Suppressor macrophage treated with lipopolysaccharide for 4 hours (primary cell): ENCODE results near the gene ARHGAP9.
A peak's percentile ranks its signal among the peaks of the same experiment; 100 is the strongest.
"Not testable (repeated sequence)": the region's sequence is repeated elsewhere in the genome, so short reads cannot be mapped to it uniquely, and the experiment has no call there.

Experiments used
- DNase-seq: peaks from one replicate; pipeline ENCODE4 v3.0.0-alpha.2; 2020

ARHGAP9 gene

DNA sequence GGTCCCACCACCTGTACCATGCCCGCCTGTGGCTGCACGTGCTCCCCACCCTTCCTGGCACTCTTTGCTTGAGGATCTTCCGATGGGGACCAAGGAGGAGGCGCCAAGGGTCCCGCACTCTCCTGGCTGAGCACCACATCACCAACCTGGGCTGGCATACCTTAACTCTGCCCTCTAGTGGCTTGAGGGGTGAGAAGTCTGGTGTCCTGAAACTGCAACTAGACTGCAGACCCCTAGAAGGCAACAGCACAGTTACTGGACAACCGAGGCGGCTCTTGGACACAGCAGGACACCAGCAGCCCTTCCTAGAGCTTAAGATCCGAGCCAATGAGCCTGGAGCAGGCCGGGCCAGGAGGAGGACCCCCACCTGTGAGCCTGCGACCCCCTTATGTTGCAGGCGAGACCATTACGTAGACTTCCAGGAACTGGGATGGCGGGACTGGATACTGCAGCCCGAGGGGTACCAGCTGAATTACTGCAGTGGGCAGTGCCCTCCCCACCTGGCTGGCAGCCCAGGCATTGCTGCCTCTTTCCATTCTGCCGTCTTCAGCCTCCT is 23.4 kb downstream of the ARHGAP9 start:
- DNase-seq, result peak; percentile 37

GRCh38 chr12:57455374-57456144 is 24.1 kb downstream of the ARHGAP9 start:
- no peak for DNase-seq

GRCh38 chr12:57454566-57455373 is 24.9 kb downstream of the ARHGAP9 start, which contains the start of gene INHBE:
Gene INHBE, plus strand, starts transcription at chr12:57455307. Its CDS starts 230 bp downstream, at chr12:57455537.
- DNase-seq, result peak; percentile 41

GRCh38 chr12:57454213-57454565 is 25.5 kb downstream of the ARHGAP9 start:
- DNase-seq, result no peak

- peak; percentile 79 for DNase-seq
These were observed 26.6 kb downstream of the ARHGAP9 start for GRCh38 chr12:57452937-57453509.

- DNase-seq, result no peak
These were observed 27.3 kb downstream of the ARHGAP9 start for GRCh38 chr12:57452181-57452936.

DNA sequence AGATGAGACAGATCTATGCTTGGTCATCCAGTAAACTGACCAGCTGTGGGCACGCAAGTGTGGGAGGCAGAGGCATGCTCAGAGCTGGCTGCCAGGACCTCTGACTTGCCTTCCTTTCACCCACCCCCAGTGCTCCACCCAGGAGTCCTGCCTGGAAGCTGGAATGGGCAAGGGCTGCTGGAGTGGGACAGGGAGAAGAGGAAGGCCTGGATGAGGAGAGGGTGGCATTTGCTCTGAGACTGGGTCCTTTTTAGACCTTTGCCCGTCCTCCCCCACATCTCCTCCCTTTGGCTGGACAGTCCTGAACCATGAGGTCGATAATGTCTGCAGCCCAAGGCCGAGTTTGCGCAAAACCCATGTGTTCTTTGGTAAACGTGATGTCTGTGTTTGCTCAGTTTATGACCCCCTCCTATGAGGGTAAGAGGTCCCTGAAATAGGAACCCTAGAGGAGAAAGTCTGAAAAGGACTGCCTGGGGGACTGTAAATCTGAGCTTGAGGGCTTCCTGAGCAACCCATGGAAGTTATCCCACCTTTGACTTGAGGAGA is 28.4 kb downstream of the ARHGAP9 start:
- no peak for DNase-seq

DNA sequence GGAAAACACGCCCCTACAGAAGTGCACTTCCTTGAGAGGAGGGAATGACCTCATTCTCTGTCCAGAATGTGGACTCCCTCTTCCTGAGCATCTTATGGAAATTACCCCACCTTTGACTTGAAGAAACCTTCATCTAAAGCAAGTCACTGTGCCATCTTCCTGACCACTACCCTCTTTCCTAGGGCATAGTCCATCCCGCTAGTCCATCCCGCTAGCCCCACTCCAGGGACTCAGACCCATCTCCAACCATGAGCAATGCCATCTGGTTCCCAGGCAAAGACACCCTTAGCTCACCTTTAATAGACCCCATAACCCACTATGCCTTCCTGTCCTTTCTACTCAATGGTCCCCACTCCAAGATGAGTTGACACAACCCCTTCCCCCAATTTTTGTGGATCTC is 29.6 kb downstream of the ARHGAP9 start:
- no peak for DNase-seq

DNA sequence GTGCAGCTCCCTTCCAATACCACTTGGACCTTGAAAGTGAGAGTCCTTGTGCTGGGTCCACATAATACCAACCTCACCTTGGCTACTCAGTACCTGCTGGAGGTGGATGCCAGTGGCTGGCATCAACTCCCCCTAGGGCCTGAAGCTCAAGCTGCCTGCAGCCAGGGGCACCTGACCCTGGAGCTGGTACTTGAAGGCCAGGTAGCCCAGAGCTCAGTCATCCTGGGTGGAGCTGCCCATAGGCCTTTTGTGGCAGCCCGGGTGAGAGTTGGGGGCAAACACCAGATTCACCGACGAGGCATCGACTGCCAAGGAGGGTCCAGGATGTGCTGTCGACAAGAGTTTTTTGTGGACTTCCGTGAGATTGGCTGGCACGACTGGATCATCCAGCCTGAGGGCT is 30.3 kb downstream of the ARHGAP9 start:
- no peak for DNase-seq

DNA sequence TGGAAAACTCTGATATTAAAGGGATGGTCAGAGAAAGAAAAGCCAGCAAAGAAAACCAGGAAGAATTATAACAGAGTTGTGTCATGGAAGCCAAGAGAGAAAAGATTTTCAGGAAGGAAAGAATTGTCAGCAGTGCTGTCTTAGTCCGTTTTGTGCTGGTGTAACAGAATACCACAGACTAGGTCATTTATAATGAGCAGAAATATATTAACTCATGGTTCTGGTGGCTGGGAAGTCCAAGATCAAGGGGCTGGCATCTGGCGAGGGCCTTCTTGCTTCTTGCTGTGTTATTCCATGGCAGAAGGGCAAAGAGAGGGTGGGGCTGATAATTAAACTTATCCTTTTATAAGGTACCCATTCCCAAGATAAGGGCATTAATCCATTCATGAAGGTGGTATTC is 31.0 kb downstream of the ARHGAP9 start:
- no peak for DNase-seq

GRCh38 chr12:57446292-57446960 is 33.2 kb downstream of the ARHGAP9 start:
- no peak for DNase-seq

GRCh38 chr12:57444744-57445143 is 34.9 kb downstream of the ARHGAP9 start:
- DNase-seq, result no peak

GRCh38 chr12:57444337-57444736 is 35.3 kb downstream of the ARHGAP9 start:
- DNase-seq, result not testable (repeated sequence)

DNA sequence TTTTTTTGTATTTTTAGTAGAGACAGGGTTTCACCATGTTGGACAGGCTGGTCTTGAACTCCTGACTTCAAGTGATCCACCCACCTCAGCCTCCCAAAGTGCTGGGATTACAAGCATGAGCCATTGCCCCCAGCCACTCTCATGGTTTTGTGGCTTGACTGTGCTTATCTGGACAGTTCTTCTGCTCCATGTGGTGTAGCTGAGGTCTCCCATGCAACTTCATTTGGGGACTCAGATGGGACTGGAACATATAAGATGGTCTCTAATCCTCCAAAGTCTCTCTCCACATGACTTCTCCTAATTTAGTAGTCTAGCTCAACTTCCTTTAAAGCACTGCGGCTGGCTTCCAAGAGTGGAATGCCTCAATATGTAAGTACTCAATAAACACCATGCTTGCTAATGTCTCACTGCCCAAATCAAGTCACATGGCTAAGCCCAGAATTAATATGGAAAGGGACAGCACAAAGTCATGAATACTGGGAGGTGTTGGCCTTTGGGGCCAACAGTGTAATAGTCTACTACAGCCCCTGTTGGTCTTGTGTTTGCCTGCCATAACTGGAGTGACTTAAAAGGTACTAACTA is 37.7 kb downstream of the ARHGAP9 start:
- DNase-seq, result no peak

- DNase-seq, result not testable (repeated sequence)
These were observed 38.3 kb downstream of the ARHGAP9 start for GRCh38 chr12:57441393-57441792.

DNA sequence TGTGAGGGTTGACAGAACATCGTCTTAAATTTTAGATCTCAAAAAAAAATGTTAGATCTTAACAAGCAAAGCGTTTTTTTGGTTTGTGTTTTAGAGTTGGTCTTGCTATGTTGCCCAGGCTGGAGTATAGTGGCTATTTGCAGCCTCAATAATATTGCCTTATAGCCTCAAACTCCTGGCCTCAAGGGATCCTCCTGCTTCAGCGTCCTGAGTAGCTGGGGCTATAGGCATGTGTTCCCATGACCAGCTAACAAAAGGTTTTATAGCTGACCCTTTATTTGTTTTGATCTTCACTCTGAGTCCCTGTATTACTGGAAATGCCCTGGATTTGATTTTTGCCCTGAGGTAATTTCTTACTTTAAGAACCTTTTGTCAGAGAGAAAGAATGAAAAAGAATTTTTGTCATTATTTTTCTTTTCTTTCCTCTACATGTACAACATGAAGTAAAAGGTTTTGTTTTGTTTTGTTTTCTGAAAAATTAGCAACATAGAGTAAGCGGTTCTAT is 39.9 kb downstream of the ARHGAP9 start:
- no peak for DNase-seq

- no peak for DNase-seq
These were observed 41.3 kb downstream of the ARHGAP9 start for GRCh38 chr12:57438400-57438799.

DNA sequence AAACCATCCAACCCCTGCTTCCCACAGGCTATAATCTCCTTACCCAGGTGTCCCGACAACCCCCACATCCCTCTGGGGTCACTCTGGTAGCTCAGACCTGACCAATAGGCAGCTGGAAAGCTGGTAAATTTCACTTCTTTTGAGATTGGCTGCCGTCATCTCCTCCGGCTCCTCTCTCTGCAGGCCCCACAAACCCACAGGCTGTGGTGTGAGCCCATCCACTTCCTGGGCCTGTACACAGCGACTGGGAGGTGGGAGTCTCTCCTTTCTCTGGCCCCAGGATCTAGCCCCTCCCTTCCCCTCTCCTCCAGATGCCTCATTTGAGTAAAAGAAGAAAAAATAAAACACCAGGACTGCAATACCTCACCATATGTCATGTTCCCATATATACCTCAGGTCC is 44.4 kb downstream of the ARHGAP9 start:
- DNase-seq, result no peak

DNA sequence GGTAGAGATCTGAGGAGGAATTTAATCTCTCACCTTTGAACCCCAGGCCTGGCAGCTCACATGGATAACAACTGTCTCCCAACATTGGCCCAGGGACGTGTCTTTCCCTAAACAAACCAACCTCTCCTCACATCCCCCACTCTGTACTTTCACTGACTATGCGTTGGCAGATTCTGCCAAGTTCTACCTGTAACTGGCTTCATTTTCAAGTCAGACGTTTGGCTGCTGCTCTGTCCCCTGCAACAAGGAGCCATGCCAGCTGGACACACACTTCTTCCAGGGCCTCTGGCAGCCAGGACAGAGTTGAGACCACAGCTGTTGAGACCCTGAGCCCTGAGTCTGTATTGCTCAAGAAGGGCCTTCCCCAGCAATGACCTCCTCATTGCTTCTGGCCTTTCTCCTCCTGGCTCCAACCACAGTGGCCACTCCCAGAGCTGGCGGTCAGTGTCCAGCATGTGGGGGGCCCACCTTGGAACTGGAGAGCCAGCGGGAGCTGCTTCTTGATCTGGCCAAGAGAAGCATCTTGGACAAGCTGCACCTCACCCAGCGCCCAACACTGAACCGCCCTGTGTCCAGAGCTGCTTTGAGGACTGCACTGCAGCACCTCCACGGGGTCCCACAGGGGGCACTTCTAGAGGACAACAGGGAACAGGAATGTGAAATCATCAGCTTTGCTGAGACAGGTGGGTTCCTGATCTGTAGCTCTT is 45.0 kb downstream of the ARHGAP9 start, which contains the start of gene INHBC:
INHBC (plus strand) TSS at position 268 of the 707 bp plus-strand sequence; CDS start at position 371, 103 bp downstream.
- no peak for DNase-seq

DNA sequence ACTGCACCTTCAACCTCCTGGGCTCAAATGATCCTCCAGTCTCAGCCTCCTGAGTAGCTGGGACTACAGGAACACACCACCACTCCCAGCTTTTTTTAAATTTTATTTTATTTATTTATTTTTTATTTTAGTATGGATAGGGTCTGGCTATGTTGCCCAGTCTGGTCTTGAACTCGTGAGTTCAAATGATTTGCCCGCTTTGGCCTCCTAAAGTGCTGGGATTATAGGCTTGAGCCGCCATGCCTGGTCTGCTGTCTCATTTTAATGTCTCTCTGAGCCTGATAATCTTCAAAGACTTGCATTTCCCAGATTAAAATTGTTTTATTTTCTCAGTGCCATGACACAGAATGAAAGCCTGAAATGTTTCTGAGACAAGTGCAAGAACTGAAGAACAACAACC is 46.3 kb downstream of the ARHGAP9 start:
- no peak for DNase-seq
